GM12801 (cell line): ENCODE data around the gene MS4A15.

Experiments used
- CTCF ChIP-seq: IDR thresholded peaks from one replicate; pipeline ENCODE4 v1.5.1; 2011; ENCODE audit warnings: control low read depth; ENCODE audit not compliant: insufficient read length; ENCODE audit errors: extremely low read depth

The MS4A15 gene

GRCh38 chr11:60785806-60786361 lies 29.2 kb downstream of the MS4A15 start:
- TF ChIP-seq CTCF: no peak

- no peak for TF ChIP-seq CTCF
Observed at GRCh38 chr11:60786811-60787567, 30.3 kb downstream of the MS4A15 start.

- no peak for TF ChIP-seq CTCF
Observed at GRCh38 chr11:60788401-60789125, 31.9 kb downstream of the MS4A15 start.

- no peak for TF ChIP-seq CTCF
Observed at GRCh38 chr11:60790726-60791125, 34.1 kb downstream of the MS4A15 start.

GRCh38 chr11:60791153-60791933 lies 34.7 kb downstream of the MS4A15 start:
- no peak for TF ChIP-seq CTCF

GRCh38 chr11:60792521-60792920 lies 35.9 kb downstream of the MS4A15 start:
- no peak for TF ChIP-seq CTCF

GRCh38 chr11:60795291-60795690 lies 38.6 kb downstream of the MS4A15 start:
- TF ChIP-seq CTCF: no peak
